IMR-90 (cell line): Measurements from ENCODE around the gene L3MBTL2. TPM values are rescaled to one million over a fixed set of nuclear protein-coding genes. Genes with fewer than 3 reads are reported as not detected.

Source experiments
- ATAC-seq: fragments of 200-7000 bp; cut with Tn5 transposase; 2 replicates; pipeline ENCODE4 v1.9.1; 2020; ENCODE audit warnings: low read depth, mild to moderate bottlenecking, moderate library complexity
- BruUV-seq: library from RNA; stranded (reverse); fragments of 400-500 nt; replicated peaks from 2 replicates; lab custom pipeline; 2021; lab: Mats Ljungman, UMichigan
- CTCF ChIA-PET: fragments of 300-600 bp; formaldehyde crosslinking; extraction: SDS; loops from one replicate; lab custom pipeline; 2021; ENCODE audit warnings: antibody characterized with exemption; lab: Yijun Ruan, JAX
- POLR2A ChIA-PET: fragments of 300-600 bp; sonication (Branson Sonifier 250); formaldehyde crosslinking; loops from one replicate; lab custom pipeline; 2022; ENCODE audit warnings: antibody characterized with exemption; ENCODE audit not compliant: unreplicated experiment; lab: Charles Lee
- DNase-seq: peaks from one replicate; pipeline ENCODE4 v3.0.0; 2013
- H2AFZ ChIP-seq: replicated peaks from 2 replicates; pipeline ENCODE3; 2013; ENCODE audit warnings: low read length, mild to moderate bottlenecking; ENCODE audit not compliant: poor library complexity
- H2AK5ac ChIP-seq: 2 replicates; pipeline ENCODE4 v1.6.1; 2013; ENCODE audit warnings: low read depth, low read length, inconsistent platforms
- H2AK9ac ChIP-seq: replicated peaks from 2 replicates; pipeline ENCODE3; 2013; ENCODE audit warnings: mild to moderate bottlenecking, low read depth, low read length, moderate library complexity; ENCODE audit not compliant: poor library complexity
- H2BK120ac ChIP-seq: 2 replicates; pipeline ENCODE4 v1.6.1; 2013; ENCODE audit warnings: low read depth, low read length, inconsistent platforms
- H2BK15ac ChIP-seq: 3 replicates; pipeline ENCODE4 v1.6.1; 2013; ENCODE audit warnings: low read depth, low read length, inconsistent platforms
- H2BK20ac ChIP-seq: 2 replicates; pipeline ENCODE4 v1.6.1; 2013; ENCODE audit warnings: low read depth, mild to moderate bottlenecking, inconsistent platforms, low read length, moderate library complexity
- H2BK5ac ChIP-seq: 2 replicates; pipeline ENCODE4 v1.6.1; 2013; ENCODE audit warnings: mild to moderate bottlenecking, low read depth, low read length, inconsistent platforms; ENCODE audit not compliant: poor library complexity, severe bottlenecking
- H3K14ac ChIP-seq: replicated peaks from 2 replicates; pipeline ENCODE4 v1.6.1; 2013; ENCODE audit warnings: low read depth, low read length, inconsistent platforms
- H3K18ac ChIP-seq: 2 replicates; pipeline ENCODE4 v1.6.1; 2013; ENCODE audit warnings: low read depth, low read length, control low read depth
- H3K23ac ChIP-seq: 2 replicates; pipeline ENCODE4 v1.6.1; 2013; ENCODE audit warnings: low read depth, low read length, inconsistent platforms
- H3K27ac ChIP-seq: 2 replicates; pipeline ENCODE4 v1.5.1; 2013; ENCODE audit warnings: mild to moderate bottlenecking, control low read depth, low read length; ENCODE audit not compliant: insufficient read depth
- H3K27me3 ChIP-seq: 2 replicates; pipeline ENCODE4 v1.6.1; 2013; ENCODE audit warnings: low read length; ENCODE audit not compliant: control insufficient read depth, insufficient read depth
- H3K36me3 ChIP-seq: 2 replicates; pipeline ENCODE4 v1.6.1; 2013; ENCODE audit warnings: low read length, mixed read lengths; ENCODE audit not compliant: control insufficient read depth, insufficient read depth
- H3K4ac ChIP-seq: 2 replicates; pipeline ENCODE4 v1.6.1; 2013; ENCODE audit warnings: low read depth, low read length, inconsistent platforms
- H3K4me1 ChIP-seq: 2 replicates; pipeline ENCODE4 v1.6.1; 2013; ENCODE audit warnings: low read length, mixed read lengths; ENCODE audit not compliant: control insufficient read depth, insufficient read depth
- H3K4me2 ChIP-seq: 2 replicates; pipeline ENCODE4 v1.6.1; 2013; ENCODE audit warnings: low read depth, mild to moderate bottlenecking, control low read depth, low read length, moderate library complexity
- H3K4me3 ChIP-seq: 2 replicates; pipeline ENCODE4 v1.5.1; 2013; ENCODE audit warnings: low read depth, mild to moderate bottlenecking, control low read depth, low read length, moderate library complexity; ENCODE audit not compliant: insufficient read depth
- H3K56ac ChIP-seq: 2 replicates; pipeline ENCODE4 v1.6.1; 2013; ENCODE audit warnings: low read length, inconsistent platforms; ENCODE audit not compliant: insufficient read depth; ENCODE audit errors: extremely low read depth
- H3K79me1 ChIP-seq, 2 experiments: 2 replicates each; pipeline ENCODE4 v1.6.1; 2013; ENCODE audit warnings: low read length in 2 of 2, inconsistent platforms in 1 of 2, low read depth in 1 of 2
- H3K9ac ChIP-seq: 2 replicates; pipeline ENCODE4 v1.6.1; 2013; ENCODE audit warnings: low read depth, low read length, control low read depth
- H3K9me1 ChIP-seq: 2 replicates; pipeline ENCODE4 v1.6.1; 2013; ENCODE audit warnings: low read length, inconsistent platforms; ENCODE audit not compliant: insufficient read depth
- H3K9me3 ChIP-seq: 2 replicates; pipeline ENCODE4 v1.6.1; 2013; ENCODE audit warnings: low read length; ENCODE audit not compliant: control insufficient read depth, insufficient read depth
- H4K20me1 ChIP-seq: 2 replicates; pipeline ENCODE4 v1.6.1; 2013; ENCODE audit warnings: low read length, inconsistent platforms; ENCODE audit not compliant: insufficient read depth
- H4K5ac ChIP-seq: 2 replicates; pipeline ENCODE4 v1.6.1; 2013; ENCODE audit warnings: mild to moderate bottlenecking, low read depth, low read length, control low read depth
- H4K8ac ChIP-seq, 2 experiments: 2 replicates each; pipeline ENCODE4 v1.6.1; 2013; ENCODE audit warnings: low read depth in 2 of 2, low read length in 2 of 2, control low read depth in 1 of 2, inconsistent platforms in 1 of 2
- H4K91ac ChIP-seq: 2 replicates; pipeline ENCODE4 v1.6.1; 2013; ENCODE audit warnings: low read depth, low read length, inconsistent platforms; ENCODE audit not compliant: insufficient read depth
- BHLHE40 ChIP-seq: fragments of 150-350 bp; IDR thresholded peaks from 2 replicates; pipeline ENCODE4 v1.6.1; 2016; ENCODE audit warnings: mild to moderate bottlenecking, low read depth, low read length
- MAFK ChIP-seq: IDR thresholded peaks from 2 replicates; pipeline ENCODE4 v1.6.1; 2012; ENCODE audit warnings: low read depth, low read length, improper control_type of control experiment
- POLR2A ChIP-seq: IDR thresholded peaks from 2 replicates; pipeline ENCODE4 v1.6.1; 2012; ENCODE audit warnings: mild to moderate bottlenecking, low read depth, low read length
- SMC3 ChIP-seq: fragments of 150-350 bp; IDR thresholded peaks from 2 replicates; pipeline ENCODE4 v1.6.1; 2016; ENCODE audit warnings: low read depth, mild to moderate bottlenecking, antibody characterized with exemption, low read length, moderate library complexity
- WGBS, 2 experiments: methylation state at CpG; one replicate each; pipeline versions ENCODE4 v1.1.5 to v1.1.7; 2013; ENCODE audit warnings: missing lambda C conversion rate in 2 of 2; ENCODE audit not compliant: insufficient read length in 1 of 2; ENCODE audit errors: extremely low coverage in 2 of 2; 5-methylcytosine and 5-hydroxymethylcytosine counted together
- dilution Hi-C: fragments of 300-500 bp; cut with HindIII; formaldehyde crosslinking; loops from one replicate; pipeline ENCODE4 v1.14.3; 2018; ENCODE audit warnings: low sequenced_read_pairs; ENCODE audit not compliant: unreplicated experiment
- in situ Hi-C: fragments of 300-500 bp; cut with MboI; formaldehyde crosslinking; loops from 3 replicates; pipeline ENCODE4 v1.14.3; 2019; ENCODE audit warnings: low sequenced_read_pairs, inconsistent platforms, mixed read lengths
- intact Hi-C: fragments of 100-400 bp; cut with micrococcal nuclease; formaldehyde crosslinking; loops from 2 replicates; pipeline ENCODE4 v1.10.0; 2022
- polyA plus RNA-seq, 3 experiments: library from polyadenylated mRNA; depleted of rRNA; stranded (reverse); fragments of >200 nt; gene quantifications; 2 replicates each; pipeline ENCODE4 v1.2.3, GENCODE V29; 2012; ENCODE audit warnings: low replicate concordance in 1 of 3
- total RNA-seq: library from RNA; depleted of rRNA; stranded (reverse); fragments of >200 nt; gene quantifications from 2 replicates; pipeline ENCODE4 v1.2.3, GENCODE V29; 2012

The L3MBTL2 gene
- total and polyA plus RNA-seq, 2 of the 4 experiments (the other 2 are of a cell fraction): 20.6 to 25.1 TPM

DNA sequence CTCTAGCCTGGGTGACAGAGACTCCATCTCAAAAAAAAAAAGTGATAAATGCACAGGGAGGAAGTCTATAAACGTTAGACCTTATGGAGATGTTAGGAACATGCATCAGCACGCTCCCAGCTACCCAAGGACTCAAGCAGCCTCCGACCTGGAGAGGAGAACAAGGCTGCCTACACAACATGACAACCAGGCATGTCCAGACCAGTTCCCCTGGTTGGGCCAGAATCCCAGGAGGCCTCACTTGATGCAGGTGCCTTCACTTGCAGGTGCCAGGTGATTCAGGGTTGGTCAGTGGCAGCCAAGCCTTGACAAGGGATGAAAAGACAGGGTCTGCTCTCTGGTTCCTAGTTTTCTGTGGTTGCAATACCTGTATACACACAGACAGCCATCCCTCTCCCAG is 75.0 kb downstream of the L3MBTL2 start:
- Histone ChIP-seq H3K56ac (no peak overlapping the region), H4K20me1 (peaks cover 22% of the 10 kb centered on the region), H2BK20ac (peak overlapping the region; percentile 18; the same call in 1 of the 2 replicates), H3K18ac (no peak overlapping the region), H3K23ac (peak overlapping the region; percentile 54; the same call in 1 of the 2 replicates), H3K4me3 (no peak overlapping the region), H2AK5ac (no peak overlapping the region; the same call in 1 of the 2 replicates), H2AFZ (no peak overlapping the region), H3K27me3 (no peaks in the 10 kb centered on the region), H3K4ac (peak overlapping the region; percentile 53), H4K91ac (no peak overlapping the region), H3K4me1 (peaks cover 5% of the 10 kb centered on the region; the same call in 1 of the 2 replicates), H2BK5ac (peak overlapping the region; percentile 78), H3K36me3 (peaks cover 62% of the 10 kb centered on the region), H3K4me2 (no peak overlapping the region), H2BK15ac (no peak overlapping the region), H2BK120ac (no peak overlapping the region), H3K9me3 (no peaks in the 10 kb centered on the region), H3K14ac (no peak overlapping the region), H2AK9ac (peak overlapping the region; percentile 87), H3K9ac (no peak overlapping the region), H3K27ac (peak overlapping the region; percentile 63; the same call in 1 of the 2 replicates), H4K8ac (peak overlapping the region in 1 of 2 experiments; percentile 35; a peak in 1 of 4 replicates), H3K9me1 (peaks cover 18% of the 10 kb centered on the region), H3K79me1 (peaks cover 46 to 62% of the 10 kb centered on the region in 2 experiments), H4K5ac (no peak overlapping the region; the same call in 1 of the 2 replicates)
- BruUV-seq: no TSS peak
- DNase-seq: no peak
- dilution Hi-C loops: no loop called here
- TF ChIP-seq POLR2A (no peak), SMC3 (no peak), MAFK (no peak), BHLHE40 (no peak)
- in situ Hi-C loops: no loop called here
- ChIA-PET POLR2A (no interaction called here), CTCF (no interaction called here)
- 90% methylated on average over 2 of the region's 3 CpGs; no CpG with 5 or more reads in 1 of the 2 experiments for WGBS, 2 experiments
- ATAC-seq: no peak
- intact Hi-C loops: no loop called here
